ENCODE results near the gene CRY2. TPM values are rescaled to one million over a fixed set of nuclear protein-coding genes. Genes with fewer than 3 reads are reported as not detected.

CRY2 gene
- total and polyA plus RNA-seq, 2 of the 13 experiments (the other 11 are each of a cell fraction or from before 2014, with no cell fraction given), result 10.1 to 12.2 TPM

DNA sequence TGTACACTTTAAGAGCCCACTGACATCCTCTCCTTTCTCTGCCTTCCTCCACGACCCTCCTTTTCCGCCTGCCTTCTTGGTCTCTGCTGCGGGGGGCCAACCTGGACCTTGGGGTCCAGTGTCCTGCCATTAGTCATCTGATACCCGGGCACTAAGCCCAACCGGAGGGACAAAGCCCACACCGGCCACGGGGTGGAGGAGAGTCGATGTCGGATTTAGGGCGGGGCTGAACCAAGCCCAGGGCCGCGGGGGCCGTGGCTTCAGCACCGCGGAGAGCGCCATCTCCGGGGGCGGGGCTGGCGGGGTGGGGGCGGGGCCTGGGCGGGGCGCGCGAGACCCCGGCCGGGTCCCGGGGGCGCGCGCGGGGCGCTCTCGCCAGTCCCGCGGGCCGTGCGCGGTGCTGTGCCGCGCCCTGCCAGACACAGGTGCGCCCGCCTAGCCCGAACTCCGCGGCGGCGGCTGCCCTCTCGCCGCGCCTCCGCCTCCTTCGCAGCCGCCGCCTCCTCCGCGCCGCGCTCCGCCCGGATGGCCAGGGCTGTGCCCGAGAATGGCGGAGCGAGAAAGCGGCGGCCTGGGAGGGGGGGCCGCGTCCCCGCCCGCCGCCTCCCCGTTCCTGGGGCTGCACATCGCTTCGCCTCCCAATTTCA, 38.1 kb downstream of the CRY2 start, which contains the start of gene MAPK8IP1 (continued):
- TF ChIP-seq, protein P1, sequence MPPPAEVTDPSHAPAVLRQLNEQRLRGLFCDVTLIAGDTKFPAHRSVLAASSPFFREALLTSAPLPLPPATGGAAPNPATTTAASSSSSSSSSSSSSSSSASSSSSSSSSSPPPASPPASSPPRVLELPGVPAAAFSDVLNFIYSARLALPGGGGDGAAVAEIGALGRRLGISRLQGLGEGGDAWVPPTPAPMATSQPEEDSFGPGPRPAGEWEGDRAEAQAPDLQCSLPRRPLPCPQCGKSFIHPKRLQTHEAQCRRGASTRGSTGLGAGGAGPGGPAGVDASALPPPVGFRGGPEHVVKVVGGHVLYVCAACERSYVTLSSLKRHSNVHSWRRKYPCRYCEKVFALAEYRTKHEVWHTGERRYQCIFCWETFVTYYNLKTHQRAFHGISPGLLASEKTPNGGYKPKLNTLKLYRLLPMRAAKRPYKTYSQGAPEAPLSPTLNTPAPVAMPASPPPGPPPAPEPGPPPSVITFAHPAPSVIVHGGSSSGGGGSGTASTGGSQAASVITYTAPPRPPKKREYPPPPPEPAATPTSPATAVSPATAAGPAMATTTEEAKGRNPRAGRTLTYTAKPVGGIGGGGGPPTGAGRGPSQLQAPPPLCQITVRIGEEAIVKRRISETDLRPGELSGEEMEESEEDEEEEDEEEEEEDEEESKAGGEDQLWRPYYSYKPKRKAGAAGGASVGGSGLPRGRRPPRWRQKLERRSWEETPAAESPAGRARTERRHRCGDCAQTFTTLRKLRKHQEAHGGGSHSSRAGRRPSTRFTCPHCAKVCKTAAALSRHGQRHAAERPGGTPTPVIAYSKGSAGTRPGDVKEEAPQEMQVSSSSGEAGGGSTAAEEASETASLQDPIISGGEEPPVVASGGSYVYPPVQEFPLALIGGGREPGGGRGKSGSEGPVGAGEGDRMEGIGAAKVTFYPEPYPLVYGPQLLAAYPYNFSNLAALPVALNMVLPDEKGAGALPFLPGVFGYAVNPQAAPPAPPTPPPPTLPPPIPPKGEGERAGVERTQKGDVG (CRISPR knock-in tag; IDR thresholded peaks at IDR 0.05; ENCODE audit: borderline replicate concordance), result no peak
- TF ChIP-seq HMGA1 (CRISPR knock-in tag; conservative IDR thresholded peaks at IDR 0.05) (no peak), ZNF335 (CRISPR knock-in tag; IDR thresholded peaks at IDR 0.05) (0 out of 2 replicates have a peak, but pooled peaks have one; percentile 32), SOX5 (CRISPR knock-in tag; IDR thresholded peaks at IDR 0.05; ENCODE audit: borderline replicate concordance) (no peak), SALL2 (CRISPR knock-in tag; IDR thresholded peaks at IDR 0.05) (no peak), ZBTB42 (CRISPR knock-in tag; IDR thresholded peaks at IDR 0.05) (no peak), EHMT2 (IDR thresholded peaks at IDR 0.05; ENCODE audit: borderline replicate concordance, low read depth, low read length) (peak; percentile 75; the same call in 1 of the 2 replicates), ZNF619 (CRISPR knock-in tag; IDR thresholded peaks at IDR 0.05) (no peak), RXRA (CRISPR knock-in tag; IDR thresholded peaks at IDR 0.05) (no peak), ZMYM4 (CRISPR knock-in tag; IDR thresholded peaks at IDR 0.05) (no peak), ZNF816 (CRISPR knock-in tag; IDR thresholded peaks at IDR 0.05; ENCODE audit: borderline replicate concordance) (0 out of 2 replicates have a peak, but pooled peaks have one; percentile 36), TEAD2 (CRISPR knock-in tag; IDR thresholded peaks at IDR 0.05) (no peak), KDM5B (CRISPR knock-in tag; IDR thresholded peaks at IDR 0.05; ENCODE audit: borderline replicate concordance) (0 out of 2 replicates have a peak, but pooled peaks have one; percentile 26), RBAK (CRISPR knock-in tag; IDR thresholded peaks at IDR 0.05) (no peak), GATA4 (IDR thresholded peaks at IDR 0.05; ENCODE audit: borderline replicate concordance, low read depth) (no peak), NCOA5 (CRISPR knock-in tag; IDR thresholded peaks at IDR 0.05) (no peak)
- TF ChIP-seq, protein P2, sequence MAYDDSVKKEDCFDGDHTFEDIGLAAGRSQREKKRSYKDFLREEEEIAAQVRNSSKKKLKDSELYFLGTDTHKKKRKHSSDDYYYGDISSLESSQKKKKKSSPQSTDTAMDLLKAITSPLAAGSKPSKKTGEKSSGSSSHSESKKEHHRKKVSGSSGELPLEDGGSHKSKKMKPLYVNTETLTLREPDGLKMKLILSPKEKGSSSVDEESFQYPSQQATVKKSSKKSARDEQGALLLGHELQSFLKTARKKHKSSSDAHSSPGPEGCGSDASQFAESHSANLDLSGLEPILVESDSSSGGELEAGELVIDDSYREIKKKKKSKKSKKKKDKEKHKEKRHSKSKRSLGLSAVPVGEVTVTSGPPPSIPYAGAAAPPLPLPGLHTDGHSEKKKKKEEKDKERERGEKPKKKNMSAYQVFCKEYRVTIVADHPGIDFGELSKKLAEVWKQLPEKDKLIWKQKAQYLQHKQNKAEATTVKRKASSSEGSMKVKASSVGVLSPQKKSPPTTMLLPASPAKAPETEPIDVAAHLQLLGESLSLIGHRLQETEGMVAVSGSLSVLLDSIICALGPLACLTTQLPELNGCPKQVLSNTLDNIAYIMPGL (CRISPR knock-in tag; IDR thresholded peaks at IDR 0.05; ENCODE audit: borderline replicate concordance in 1 of 2, low read depth in 1 of 2), result no peak
- TF ChIP-seq, protein P3, sequence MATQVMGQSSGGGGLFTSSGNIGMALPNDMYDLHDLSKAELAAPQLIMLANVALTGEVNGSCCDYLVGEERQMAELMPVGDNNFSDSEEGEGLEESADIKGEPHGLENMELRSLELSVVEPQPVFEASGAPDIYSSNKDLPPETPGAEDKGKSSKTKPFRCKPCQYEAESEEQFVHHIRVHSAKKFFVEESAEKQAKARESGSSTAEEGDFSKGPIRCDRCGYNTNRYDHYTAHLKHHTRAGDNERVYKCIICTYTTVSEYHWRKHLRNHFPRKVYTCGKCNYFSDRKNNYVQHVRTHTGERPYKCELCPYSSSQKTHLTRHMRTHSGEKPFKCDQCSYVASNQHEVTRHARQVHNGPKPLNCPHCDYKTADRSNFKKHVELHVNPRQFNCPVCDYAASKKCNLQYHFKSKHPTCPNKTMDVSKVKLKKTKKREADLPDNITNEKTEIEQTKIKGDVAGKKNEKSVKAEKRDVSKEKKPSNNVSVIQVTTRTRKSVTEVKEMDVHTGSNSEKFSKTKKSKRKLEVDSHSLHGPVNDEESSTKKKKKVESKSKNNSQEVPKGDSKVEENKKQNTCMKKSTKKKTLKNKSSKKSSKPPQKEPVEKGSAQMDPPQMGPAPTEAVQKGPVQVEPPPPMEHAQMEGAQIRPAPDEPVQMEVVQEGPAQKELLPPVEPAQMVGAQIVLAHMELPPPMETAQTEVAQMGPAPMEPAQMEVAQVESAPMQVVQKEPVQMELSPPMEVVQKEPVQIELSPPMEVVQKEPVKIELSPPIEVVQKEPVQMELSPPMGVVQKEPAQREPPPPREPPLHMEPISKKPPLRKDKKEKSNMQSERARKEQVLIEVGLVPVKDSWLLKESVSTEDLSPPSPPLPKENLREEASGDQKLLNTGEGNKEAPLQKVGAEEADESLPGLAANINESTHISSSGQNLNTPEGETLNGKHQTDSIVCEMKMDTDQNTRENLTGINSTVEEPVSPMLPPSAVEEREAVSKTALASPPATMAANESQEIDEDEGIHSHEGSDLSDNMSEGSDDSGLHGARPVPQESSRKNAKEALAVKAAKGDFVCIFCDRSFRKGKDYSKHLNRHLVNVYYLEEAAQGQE (IDR thresholded peaks at IDR 0.05; ENCODE audit: borderline replicate concordance in 1 of 2, low read depth in 1 of 2, low read length in 2 of 2), result peak; percentile 67 to 93

Measured in HepG2 (cell line).